NCI-H226 (cell line): ENCODE data around the gene POGZ.
A peak's percentile ranks its signal among the peaks of the same experiment; 100 is the strongest.

Experiments used
- DNase-seq: peaks from one replicate; pipeline ENCODE4 v3.0.0-alpha.2; 2015

The POGZ gene, protein sequence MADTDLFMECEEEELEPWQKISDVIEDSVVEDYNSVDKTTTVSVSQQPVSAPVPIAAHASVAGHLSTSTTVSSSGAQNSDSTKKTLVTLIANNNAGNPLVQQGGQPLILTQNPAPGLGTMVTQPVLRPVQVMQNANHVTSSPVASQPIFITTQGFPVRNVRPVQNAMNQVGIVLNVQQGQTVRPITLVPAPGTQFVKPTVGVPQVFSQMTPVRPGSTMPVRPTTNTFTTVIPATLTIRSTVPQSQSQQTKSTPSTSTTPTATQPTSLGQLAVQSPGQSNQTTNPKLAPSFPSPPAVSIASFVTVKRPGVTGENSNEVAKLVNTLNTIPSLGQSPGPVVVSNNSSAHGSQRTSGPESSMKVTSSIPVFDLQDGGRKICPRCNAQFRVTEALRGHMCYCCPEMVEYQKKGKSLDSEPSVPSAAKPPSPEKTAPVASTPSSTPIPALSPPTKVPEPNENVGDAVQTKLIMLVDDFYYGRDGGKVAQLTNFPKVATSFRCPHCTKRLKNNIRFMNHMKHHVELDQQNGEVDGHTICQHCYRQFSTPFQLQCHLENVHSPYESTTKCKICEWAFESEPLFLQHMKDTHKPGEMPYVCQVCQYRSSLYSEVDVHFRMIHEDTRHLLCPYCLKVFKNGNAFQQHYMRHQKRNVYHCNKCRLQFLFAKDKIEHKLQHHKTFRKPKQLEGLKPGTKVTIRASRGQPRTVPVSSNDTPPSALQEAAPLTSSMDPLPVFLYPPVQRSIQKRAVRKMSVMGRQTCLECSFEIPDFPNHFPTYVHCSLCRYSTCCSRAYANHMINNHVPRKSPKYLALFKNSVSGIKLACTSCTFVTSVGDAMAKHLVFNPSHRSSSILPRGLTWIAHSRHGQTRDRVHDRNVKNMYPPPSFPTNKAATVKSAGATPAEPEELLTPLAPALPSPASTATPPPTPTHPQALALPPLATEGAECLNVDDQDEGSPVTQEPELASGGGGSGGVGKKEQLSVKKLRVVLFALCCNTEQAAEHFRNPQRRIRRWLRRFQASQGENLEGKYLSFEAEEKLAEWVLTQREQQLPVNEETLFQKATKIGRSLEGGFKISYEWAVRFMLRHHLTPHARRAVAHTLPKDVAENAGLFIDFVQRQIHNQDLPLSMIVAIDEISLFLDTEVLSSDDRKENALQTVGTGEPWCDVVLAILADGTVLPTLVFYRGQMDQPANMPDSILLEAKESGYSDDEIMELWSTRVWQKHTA (N-terminal part only)

DNA sequence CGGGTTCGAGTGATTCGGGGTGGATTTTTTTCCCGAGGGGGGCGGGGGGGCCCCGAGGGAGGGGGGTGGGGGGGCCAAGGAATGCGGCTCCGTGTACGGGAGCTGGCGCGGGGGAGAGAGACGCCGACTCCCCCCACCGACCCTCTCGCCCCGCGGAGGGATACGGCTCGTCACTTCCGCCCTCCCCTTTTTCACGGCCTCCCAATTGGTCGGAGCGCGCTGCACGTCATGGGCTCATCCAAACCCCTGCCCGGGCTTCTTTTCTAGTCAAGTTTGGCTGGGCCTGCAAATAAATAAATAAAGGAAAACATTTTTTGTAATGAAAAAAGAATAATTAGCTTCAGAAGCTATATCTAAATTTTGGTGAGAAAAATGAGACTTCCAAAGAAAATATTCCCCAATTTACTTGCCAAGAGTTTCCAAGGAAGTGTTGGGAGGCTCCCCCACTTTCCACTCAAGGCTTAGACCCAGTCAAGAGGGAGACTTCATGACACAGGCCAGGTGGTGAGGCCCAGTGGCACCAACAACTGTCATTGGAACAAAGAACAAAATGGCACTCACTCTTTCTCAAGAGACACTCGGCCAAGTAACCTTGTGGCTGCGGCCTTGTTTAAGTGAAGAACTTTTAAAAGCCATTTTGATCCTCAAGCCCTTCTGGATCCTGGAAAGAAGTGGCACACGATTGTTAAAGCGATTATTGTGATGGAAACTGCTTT lies at the start of gene POGZ:
POGZ (minus strand) TSS at position 164 of the 716 bp plus-strand sequence. CDS start 17,290 bp downstream, outside the sequence.
- peak; percentile 96 for DNase-seq

DNA sequence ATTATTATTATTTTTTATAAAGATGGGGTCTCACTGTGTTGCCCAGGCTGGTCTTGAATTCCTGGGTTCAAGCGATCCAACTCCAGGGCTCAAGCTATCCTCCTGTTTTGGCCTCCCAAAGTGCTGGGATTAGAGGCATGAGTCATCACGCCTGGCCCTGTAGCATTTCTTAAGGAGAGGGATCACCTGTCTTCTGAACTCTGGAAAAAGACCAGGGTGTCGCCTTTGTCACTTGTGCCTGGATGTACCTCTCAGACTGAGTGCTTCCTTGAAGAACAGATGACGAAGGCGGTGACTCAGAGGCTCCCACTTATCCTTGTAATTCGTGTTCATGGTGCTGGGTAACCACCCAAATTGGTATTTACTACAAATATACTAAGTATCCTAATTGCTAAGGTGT lies 49.5 kb upstream of the POGZ start:
- no peak for DNase-seq

DNA sequence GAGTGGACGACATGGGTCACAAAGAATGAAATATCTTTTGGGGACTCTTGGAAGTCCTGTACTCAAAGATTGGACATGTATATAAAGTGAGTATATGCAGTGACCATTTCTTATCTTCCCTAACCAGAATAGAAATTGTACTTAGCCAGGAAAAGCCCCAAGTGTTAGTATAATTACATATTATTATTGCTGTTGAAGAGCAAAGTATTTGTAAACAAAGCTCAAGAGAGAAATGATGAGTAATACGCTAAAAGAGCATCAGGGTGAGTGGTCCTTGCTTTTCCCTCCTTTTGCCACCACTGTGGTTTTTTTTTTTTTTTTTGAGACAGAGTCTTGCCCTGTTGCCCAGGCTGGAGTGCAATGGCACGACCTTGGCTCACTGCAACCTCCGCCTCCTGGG lies 45.5 kb upstream of the POGZ start:
- DNase-seq: no peak

DNA sequence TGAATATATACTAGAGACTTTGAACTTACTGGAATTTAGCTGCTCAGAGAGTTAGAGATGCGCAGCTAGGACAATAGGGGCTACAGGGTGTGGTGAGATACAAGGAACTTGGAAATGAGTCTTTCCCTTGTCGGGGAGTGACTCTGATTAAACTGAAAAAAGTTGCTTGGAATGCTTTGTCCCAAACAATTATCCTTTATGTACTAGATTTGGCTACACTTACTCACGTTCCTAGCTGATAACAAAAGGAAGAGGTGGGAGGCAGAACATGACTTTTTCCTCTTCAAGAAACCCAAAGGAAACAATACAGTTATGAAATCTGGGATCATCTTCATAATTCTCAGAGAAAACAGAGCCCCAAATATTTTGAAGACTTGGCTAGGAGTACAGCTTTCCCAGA lies 45.0 kb upstream of the POGZ start:
- peak; percentile 26 for DNase-seq

DNA sequence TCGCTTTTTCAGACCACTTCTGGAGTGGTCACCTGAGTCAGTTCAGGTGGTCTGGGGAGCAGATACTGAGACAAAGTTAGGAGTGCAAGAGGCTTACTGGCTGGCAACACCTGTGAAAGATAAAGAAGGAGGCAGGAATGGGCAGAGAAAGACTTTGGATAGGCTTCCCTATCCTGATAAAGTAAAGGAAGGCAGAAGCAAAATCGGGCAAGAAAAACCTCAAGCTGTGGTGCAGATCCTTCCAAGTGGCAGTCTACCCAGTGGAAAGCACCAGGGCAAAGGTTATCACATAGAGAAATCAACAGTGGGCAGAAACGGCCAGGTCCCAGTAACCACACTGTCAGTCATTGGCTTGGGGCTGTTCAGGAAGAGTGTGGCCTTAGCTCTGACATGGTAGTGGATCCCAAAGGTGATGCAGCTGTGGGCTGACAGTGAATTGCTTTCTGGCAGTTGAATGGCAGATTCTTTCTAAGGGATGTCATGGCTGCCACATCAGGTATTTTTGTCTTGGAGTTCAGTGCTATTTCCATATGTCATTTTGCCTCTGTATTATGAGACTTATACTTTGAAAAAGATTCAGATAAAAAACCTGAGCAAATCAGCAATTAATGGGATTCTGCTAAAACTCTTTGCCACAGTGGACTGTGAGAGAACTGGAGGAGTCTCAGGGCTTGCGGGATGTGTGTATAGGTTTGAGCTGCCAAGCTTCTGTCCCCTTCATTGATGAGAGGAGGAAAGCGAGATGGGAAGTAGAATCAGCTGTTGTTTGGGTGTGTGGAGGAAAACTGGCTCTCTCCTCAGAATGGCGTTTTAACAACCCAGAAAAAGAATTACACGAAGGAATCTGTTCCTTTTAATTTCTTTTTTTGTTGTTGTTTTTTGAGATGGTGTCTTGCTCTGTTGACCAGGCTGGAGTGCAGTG lies 43.8 kb upstream of the POGZ start:
- no peak for DNase-seq

DNA sequence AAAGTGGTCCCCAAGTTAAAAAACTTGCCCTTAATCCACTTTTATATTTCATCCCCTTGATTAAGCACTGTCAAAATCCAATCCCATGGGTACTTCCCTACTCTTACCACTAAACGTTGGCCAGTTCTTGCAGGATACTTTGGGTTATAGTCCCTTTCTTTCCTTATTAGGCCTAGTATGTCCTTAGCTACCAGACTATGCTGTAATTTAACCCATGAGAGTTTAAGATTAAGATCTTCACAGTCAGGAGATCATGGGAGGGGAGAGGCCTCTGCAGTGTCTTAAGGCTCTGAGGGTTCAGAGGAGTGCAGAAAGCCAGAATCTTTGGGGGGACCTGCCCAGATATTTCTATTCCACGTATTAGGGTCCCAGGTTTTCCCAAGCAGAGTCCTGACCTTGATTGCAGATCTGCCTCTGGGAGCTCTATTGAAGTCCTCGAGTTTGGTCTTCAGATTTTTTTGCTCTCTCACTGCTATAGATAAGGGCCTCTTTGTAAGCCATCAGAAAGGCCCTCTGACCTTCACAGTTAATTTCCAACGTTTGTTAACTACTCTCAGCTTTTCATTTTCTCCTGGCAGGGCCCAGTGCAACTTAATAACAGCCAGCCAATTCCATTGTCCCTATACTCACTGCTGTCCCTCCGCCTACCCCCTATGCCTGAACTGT lies 42.9 kb upstream of the POGZ start:
- no peak for DNase-seq

DNA sequence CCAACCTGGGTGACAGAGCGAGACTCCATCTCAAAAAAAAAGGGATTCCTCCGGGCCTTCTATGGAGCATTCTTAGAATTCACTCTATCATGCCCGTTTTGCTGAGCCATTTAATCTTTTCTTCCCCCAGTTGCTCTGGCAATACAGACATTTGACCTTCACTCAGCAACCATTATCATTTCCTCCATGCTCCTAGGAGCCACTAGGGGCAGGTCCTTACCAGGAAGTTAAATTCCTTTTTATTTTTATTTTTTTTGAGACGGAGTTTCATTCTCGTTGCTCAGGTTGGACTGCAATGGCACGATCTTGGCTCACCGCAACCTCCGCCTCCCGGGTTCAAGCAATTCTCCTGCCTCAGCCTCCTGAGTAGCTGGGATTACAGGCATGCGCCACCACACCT lies 42.2 kb upstream of the POGZ start:
- no peak for DNase-seq

DNA sequence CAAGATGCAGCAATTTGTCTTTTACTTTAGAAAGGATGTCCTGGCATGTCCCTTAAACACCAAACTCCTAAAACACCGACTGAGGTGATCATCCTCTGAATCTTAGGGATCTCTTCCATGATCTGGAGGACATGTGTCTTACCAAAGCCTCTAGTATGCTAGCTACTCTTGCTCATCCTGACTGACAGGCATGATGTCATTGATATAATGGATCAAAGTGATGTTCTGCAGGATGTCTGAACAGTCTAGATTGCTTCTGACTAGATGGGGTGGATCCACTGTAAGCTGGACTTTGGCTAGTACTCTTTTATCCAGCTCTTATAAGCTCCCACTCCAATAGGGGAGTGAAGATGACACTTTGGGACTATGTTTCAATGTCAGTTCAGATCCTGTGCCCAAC lies 40.6 kb upstream of the POGZ start:
- no peak for DNase-seq

DNA sequence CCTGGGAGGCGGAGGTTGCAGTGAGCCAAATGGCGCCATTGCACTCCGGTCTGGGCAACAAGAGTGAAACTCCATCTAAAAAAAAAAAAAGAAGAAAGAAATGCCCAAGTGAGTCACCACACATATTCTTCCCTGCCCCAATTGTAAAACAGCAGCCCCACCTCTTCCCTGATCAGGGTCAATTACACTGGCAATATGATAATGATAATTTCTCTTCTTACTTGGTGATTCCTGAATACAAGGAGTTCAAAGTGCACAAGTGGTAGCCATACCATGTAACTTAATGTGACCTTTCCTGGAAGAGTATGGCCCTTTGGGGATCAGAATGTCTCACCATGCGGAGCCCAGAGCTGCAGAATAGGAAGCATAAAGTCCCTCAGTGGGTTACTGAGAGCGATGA lies 40.1 kb upstream of the POGZ start:
- DNase-seq: no peak

DNA sequence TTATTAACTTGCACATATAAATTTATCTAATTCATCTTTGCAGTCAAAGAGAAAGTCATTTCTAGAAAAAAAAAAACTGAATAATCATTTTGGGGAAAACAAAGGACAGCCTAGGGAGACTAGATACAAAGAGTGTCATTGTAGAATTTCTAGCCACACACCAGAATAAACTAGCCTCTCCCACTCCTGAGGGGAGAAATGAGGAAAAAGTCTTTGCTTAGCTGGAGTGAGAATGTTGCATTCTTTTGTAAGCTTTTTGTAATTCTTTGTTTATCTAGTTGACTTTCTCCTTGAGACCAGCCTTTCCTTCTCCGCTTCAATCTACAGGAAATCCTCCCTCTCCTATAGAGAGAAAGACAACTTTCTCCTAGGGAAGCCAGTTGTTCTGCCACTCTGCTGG lies 36.0 kb upstream of the POGZ start:
- DNase-seq: peak; percentile 23

DNA sequence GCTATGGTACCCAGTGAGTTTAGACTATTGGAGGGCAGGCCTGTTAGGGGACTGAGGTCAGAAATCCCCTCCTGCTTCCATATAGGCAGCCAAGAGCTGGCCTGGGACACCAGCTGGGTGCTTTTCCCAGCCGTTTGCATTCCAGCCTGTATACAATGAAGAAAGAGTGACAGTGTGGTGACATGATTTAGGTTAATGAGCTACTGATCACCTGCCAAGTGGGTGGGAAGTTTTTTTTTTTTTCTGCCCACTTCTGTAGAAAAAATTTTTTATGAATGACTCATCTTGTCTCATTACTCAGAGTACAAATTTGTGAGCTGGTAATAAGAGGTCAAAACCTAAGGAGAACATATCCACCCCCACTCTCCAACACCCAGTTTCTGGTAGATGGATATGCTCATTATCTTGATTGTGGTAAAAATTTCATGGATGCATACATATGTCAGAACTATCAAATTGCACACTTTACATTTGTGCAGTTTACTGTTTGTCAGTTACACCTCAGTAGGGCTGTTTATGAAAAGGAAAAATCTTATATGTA lies 35.5 kb upstream of the POGZ start:
- peak; percentile 77 for DNase-seq

DNA sequence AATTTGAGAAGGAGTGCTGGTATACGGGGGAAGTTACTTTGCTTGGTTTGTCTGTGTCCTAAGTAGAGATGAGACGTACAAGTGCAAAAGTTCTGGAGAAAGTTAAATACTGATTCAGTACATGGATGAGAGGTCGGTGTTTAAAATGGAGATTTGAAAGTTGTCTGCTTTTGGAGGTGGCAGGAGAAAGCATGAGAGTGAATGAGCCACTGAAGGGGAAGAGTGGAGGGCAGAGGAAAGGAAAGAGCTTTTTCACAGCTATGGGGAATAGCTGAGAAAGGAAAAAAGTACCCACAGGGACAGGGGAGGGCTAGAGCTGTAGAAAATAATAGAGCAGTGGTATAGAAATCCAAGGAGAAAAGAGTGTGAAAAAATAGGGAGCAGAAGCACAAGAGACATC lies 33.7 kb upstream of the POGZ start:
- DNase-seq: no peak

DNA sequence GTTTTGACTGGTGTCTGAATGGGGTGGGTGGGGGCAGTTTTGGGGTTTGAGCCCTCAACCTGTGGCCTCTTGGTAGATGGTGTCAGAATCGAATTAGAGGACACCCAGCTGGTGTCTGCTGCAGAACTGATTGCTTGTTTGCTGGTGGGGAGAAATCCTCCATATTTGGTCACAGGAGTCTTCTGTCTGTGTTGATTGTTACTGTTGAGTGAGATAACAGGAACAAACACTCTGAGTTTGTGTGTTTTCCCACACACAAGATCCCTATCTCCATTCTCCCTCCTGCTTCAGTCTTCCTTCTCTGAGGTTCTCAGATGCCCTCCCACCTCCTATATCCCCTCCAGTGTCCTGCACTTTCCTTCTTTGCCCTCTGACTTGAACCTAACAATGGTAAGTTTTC lies 32.8 kb upstream of the POGZ start:
- no peak for DNase-seq

DNA sequence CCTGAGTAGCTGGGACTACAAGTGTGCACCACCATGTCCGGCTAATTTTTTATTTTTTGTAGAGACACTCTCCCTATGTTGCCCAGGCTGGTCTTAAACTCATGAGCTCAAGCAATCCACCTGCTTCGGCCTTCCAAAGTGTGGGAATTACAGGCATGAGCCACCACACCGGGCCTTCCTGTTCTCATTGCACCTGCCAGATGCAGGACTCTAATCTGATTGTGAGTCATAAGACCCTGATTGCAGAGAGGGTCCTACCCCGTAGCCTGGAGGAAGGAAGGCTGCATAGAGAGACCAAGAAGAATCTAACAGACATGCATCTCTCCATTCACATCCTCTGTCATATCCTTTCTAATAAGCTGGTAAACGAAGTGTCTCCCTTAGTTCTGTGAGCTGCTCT lies 32.3 kb upstream of the POGZ start:
- DNase-seq: no peak

DNA sequence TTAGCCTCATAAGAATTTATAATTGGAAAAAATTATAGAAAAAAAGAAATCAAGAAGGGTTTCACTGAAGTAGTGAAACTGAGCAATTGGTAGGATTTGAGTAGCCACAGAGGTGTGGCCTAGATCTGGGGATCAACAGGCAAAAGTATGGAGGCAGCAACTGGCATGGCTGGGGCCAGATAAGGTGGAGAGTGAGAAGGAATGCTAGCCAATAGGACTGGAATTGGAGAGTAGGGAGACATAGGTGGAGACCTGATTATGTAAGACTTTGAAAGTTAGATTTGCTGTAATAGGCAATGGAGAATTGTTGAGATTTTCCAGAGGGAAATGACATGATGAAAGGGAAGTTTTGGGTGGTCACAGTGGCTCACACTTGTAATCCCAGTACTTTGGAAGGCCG lies 27.3 kb upstream of the POGZ start:
- peak; percentile 62 for DNase-seq

DNA sequence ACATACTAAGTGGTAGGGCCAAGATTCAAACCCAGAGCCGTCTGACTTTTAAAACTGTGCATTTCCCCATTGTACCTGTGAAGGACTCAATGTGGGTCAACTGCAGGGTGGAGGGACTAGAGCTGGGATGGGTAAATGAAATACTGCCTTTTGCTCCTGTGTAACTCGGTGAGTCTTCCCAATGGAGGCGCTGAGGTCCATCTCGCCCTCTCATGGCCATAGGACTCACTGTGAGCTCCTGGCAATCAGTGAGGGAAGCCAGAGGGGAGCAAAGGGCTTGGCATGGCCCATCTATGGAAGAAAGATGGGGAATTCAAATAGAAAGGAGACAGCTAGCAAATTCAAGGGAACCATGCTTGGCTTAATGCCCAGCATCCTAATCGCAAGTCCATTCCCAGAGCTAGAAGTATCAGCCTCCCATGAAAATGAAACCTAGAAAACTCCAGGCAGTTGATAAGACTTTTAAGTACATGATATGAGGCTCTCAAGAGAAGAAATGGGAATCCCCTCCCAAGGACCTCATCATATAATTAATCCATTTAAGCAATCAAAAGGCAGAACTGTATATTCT lies 26.5 kb upstream of the POGZ start:
- DNase-seq: peak; percentile 82

DNA sequence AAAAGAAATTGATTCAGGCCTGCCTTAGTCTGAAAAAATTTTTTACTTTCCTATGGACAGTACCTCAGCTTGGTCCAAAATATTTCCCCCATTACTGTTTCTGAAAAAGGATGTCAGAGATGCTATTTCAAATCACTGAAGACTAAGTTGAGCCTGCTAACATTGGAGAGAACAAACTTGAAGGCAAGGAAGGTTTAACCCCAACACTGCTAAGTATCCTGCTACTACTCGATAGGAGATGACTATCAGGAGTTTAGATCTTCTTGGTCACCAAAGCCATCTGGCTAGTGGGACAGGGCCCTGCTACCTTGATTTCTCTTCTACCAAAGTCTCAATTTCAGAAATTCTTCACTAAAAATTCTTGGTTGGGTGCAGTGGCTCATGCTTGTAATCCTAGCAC lies 22.7 kb upstream of the POGZ start:
- DNase-seq: no peak

DNA sequence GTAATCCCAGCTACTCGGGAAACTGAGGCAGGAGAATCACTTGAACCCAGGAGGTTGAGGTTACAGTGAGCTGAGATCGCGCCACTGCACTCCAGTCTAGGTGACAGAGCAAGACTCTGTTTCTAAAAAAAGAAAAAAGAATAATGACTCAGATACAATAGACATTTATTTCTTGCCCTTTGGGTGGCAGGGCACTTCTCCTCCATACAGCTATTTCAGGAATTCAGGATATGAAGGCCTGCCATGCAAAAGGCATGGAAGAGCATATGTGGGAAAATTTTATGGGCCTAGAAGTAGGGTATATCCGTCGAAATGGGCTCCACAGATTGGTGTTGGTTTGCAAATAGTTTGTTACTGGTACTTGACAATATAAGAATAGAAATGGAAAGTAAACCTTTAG lies 20.2 kb upstream of the POGZ start:
- DNase-seq: peak; percentile 28

DNA sequence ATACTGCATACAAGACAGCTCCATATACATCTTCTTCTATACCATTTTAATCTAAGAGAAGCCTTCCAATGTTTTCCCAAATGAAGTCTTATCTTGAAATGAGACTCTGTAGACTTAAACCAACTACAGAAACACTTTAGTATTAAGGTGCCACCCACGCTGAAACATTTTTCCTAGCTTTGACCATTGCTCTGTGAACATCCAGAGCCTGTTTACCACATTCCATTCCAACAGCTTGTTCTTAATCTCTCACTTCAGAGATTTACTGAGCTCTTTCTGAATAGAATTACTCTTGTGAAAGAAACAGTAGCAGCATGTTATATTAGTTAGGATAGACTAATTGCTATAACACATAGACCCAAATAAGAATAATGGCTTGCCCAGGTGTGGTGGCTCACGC lies 19.6 kb upstream of the POGZ start:
- no peak for DNase-seq

DNA sequence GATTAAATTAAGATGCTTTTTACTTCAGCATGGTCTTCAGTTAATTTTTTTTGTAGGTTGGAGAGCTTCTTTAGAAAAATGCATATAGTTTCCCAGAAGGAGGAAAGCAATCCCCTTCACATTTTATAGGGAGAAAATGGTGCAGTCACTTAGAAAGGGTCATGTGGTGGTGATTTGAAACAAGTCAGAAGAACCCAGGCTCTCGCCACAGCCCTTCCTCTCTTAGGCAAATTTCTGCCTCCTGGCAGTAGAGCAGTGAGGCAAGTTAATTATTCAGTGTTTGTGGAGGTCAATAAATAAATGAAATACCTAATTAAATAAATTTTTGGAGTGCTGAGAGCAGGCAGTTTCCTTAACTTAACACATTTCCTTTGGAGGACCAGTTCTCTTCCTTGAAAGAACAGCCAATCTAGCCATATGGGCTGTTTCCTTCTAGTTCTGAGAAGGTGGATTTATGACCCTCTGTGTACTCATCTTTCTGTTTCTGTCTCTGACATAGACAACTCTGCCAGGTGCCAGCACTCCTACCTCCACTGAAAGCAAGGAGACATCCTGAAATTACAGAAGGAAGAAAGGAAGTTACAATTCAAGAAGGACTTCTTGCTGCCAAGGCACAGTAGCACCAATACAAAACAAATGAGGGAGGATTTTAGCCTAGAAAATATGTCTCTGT lies 19.0 kb upstream of the POGZ start:
- no peak for DNase-seq
